WTC11 (cell line): ENCODE data around the gene SERGEF.

Source experiments
- FOXJ3 ChIP-seq: sonication (generic); formaldehyde crosslinking; IDR thresholded peaks from 2 replicates; pipeline ENCODE4 v1.9.0; 2021; ENCODE audit warnings: missing genetic modification reagents, mild to moderate bottlenecking, borderline replicate concordance
- GABPB1 ChIP-seq: sonication (generic); formaldehyde crosslinking; IDR thresholded peaks from 2 replicates; pipeline ENCODE4 v1.8.1; 2023; ENCODE audit warnings: mild to moderate bottlenecking, missing genetic modification reagents
- GRHL2 ChIP-seq: fragments of 250-450 bp; sonication (Bioruptor Pico); IDR thresholded peaks from 2 replicates; pipeline ENCODE4 v1.8.0; 2022; ENCODE audit warnings: mild to moderate bottlenecking, moderate library complexity; ENCODE audit not compliant: insufficient replicate concordance, severe bottlenecking
- ZNF121 ChIP-seq: sonication (generic); formaldehyde crosslinking; IDR thresholded peaks from 2 replicates; pipeline ENCODE4 v1.8.0; 2023; ENCODE audit warnings: missing genetic modification reagents
- TF ChIP-seq, protein P1 (sequence below): fragments of 200-600 bp; IDR thresholded peaks from 2 replicates; pipeline ENCODE4 v1.8.0; 2022; ENCODE audit warnings: antibody characterized with exemption

DNA sequence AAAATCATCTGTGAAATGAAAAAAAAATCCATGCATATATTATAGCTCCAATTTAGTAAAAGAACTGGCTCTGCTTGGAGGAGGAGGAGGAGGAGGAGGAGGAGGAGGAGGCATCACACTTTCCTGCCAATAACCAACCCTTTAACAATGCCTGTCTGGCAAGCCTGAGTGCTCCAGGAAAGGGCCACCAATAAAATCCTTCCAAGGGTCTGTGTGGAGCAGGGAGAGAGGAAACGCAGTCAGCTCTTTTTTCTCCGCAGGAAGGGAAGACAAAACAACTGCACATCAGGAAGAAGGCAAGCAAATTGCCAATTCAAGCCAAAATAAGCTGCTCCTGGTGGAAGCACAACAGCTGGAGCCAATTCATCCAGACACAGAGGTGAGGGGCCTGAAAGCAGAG is 139.3 kb downstream of the SERGEF start:
- TF ChIP-seq FOXJ3 (no peak), GABPB1 (CRISPR knock-in tag) (no peak), ZNF121 (no peak), GRHL2 (CRISPR knock-in tag) (no peak)
- TF ChIP-seq, protein P1, sequence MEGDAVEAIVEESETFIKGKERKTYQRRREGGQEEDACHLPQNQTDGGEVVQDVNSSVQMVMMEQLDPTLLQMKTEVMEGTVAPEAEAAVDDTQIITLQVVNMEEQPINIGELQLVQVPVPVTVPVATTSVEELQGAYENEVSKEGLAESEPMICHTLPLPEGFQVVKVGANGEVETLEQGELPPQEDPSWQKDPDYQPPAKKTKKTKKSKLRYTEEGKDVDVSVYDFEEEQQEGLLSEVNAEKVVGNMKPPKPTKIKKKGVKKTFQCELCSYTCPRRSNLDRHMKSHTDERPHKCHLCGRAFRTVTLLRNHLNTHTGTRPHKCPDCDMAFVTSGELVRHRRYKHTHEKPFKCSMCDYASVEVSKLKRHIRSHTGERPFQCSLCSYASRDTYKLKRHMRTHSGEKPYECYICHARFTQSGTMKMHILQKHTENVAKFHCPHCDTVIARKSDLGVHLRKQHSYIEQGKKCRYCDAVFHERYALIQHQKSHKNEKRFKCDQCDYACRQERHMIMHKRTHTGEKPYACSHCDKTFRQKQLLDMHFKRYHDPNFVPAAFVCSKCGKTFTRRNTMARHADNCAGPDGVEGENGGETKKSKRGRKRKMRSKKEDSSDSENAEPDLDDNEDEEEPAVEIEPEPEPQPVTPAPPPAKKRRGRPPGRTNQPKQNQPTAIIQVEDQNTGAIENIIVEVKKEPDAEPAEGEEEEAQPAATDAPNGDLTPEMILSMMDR, result no peak
